Hematopoietic multipotent progenitor cell treated with erythropoietin and hydrocortisone succinate and interleukin-3 and kit ligand, for 4 days (in vitro differentiated cells): ENCODE results near the gene PITPNC1.
"Not testable (repeated sequence)": the region's sequence is repeated elsewhere in the genome, so short reads cannot be mapped to it uniquely, and the experiment has no call there.

Source experiments
- DNase-seq: peaks from one replicate; pipeline ENCODE4 v3.0.0-alpha.2; 2015

The PITPNC1 gene

GRCh38 chr17:67467500-67468455 lies 90.7 kb downstream of the PITPNC1 start:
- peak; percentile 53 for DNase-seq

- DNase-seq: peak; percentile 35
Measured at GRCh38 chr17:67469208-67469980, 92.3 kb downstream of the PITPNC1 start.

- DNase-seq: peak; percentile 44
Measured at GRCh38 chr17:67470163-67470562, 93.1 kb downstream of the PITPNC1 start.

GRCh38 chr17:67471118-67471517 lies 94.0 kb downstream of the PITPNC1 start:
- DNase-seq: no peak

GRCh38 chr17:67472606-67473005 lies 95.5 kb downstream of the PITPNC1 start:
- DNase-seq: peak; percentile 34

- peak; percentile 19 for DNase-seq
Measured at GRCh38 chr17:67474081-67474661, 97.1 kb downstream of the PITPNC1 start.

- peak; percentile 92 for DNase-seq
Measured at GRCh38 chr17:67475161-67475937, 98.3 kb downstream of the PITPNC1 start.

GRCh38 chr17:67476787-67477335 lies 99.8 kb downstream of the PITPNC1 start:
- DNase-seq: no peak

- peak; percentile 15 for DNase-seq
Measured at GRCh38 chr17:67477687-67478086, 100.6 kb downstream of the PITPNC1 start.

- DNase-seq: no peak
Measured at GRCh38 chr17:67478401-67479041, 101.4 kb downstream of the PITPNC1 start.

GRCh38 chr17:67479148-67479547 lies 102.1 kb downstream of the PITPNC1 start:
- DNase-seq: no peak

GRCh38 chr17:67480959-67481358 lies 103.9 kb downstream of the PITPNC1 start:
- not testable (repeated sequence) for DNase-seq

GRCh38 chr17:67481808-67482207 lies 104.7 kb downstream of the PITPNC1 start:
- no peak for DNase-seq

- DNase-seq: no peak
Measured at GRCh38 chr17:67482764-67483163, 105.7 kb downstream of the PITPNC1 start.

GRCh38 chr17:67484261-67484660 lies 107.2 kb downstream of the PITPNC1 start:
- no peak for DNase-seq

- DNase-seq: no peak
Measured at GRCh38 chr17:67485666-67486065, 108.6 kb downstream of the PITPNC1 start.

- DNase-seq: no peak
Measured at GRCh38 chr17:67487506-67487905, 110.4 kb downstream of the PITPNC1 start.

GRCh38 chr17:67488161-67488560 lies 111.1 kb downstream of the PITPNC1 start:
- DNase-seq: no peak

- DNase-seq: no peak
Measured at GRCh38 chr17:67488768-67489167, 111.7 kb downstream of the PITPNC1 start.

- no peak for DNase-seq
Measured at GRCh38 chr17:67489273-67489672, 112.2 kb downstream of the PITPNC1 start.

GRCh38 chr17:67490471-67490870 lies 113.4 kb downstream of the PITPNC1 start:
- no peak for DNase-seq
